HUES6 (cell line): ENCODE results near the gene MUC5B.
"Not testable (repeated sequence)": the region's sequence is repeated elsewhere in the genome, so short reads cannot be mapped to it uniquely, and the experiment has no call there.

Experiments
- H3K27ac ChIP-seq: 2 replicates; pipeline ENCODE4 v1.7.0; 2013; ENCODE audit warnings: low read depth, mild to moderate bottlenecking, low read length, inconsistent platforms
- H3K27me3 ChIP-seq: 2 replicates; pipeline ENCODE4 v1.6.1; 2013; ENCODE audit warnings: low read length; ENCODE audit not compliant: control insufficient read depth, insufficient read depth
- H3K36me3 ChIP-seq: 2 replicates; pipeline ENCODE4 v1.6.1; 2013; ENCODE audit warnings: low read length; ENCODE audit not compliant: control insufficient read depth, insufficient read depth
- H3K4me1 ChIP-seq: 2 replicates; pipeline ENCODE4 v1.6.1; 2013; ENCODE audit warnings: low read length; ENCODE audit not compliant: control insufficient read depth, insufficient read depth
- H3K4me3 ChIP-seq: 2 replicates; pipeline ENCODE4 v1.5.1; 2013; ENCODE audit warnings: low read depth, low read length
- H3K9ac ChIP-seq: one replicate; pipeline ENCODE4 v1.6.1; 2013; ENCODE audit warnings: mild to moderate bottlenecking, low read length
- H3K9me3 ChIP-seq: 2 replicates; pipeline ENCODE4 v1.6.1; 2013; ENCODE audit warnings: low read depth, low read length; ENCODE audit not compliant: control insufficient read depth, insufficient read depth

MUC5B gene

GRCh38 chr11:1206391-1207271, 16.2 kb upstream of the MUC5B start:
- no peak overlapping the region for H3K27ac ChIP-seq
- no peaks in the 10 kb centered on the region for H3K36me3 ChIP-seq
- no peak overlapping the region for H3K9ac ChIP-seq
- no peaks in the 10 kb centered on the region; the same call in 1 of the 2 replicates for H3K4me1 ChIP-seq
- no peaks in the 10 kb centered on the region for H3K27me3 ChIP-seq
- H3K9me3 ChIP-seq = peaks cover 19% of the 10 kb centered on the region
- no peak overlapping the region for H3K4me3 ChIP-seq

- Histone ChIP-seq H3K4me1 (no peaks in the 10 kb centered on the region; the same call in 1 of the 2 replicates), H3K9ac (no peak overlapping the region), H3K36me3 (no peaks in the 10 kb centered on the region), H3K9me3 (peaks cover 24% of the 10 kb centered on the region), H3K27ac (no peak overlapping the region), H3K27me3 (no peaks in the 10 kb centered on the region), H3K4me3 (no peak overlapping the region)
These were observed 15.3 kb upstream of the MUC5B start for GRCh38 chr11:1207401-1208143.

- no peaks in the 10 kb centered on the region for H3K27me3 ChIP-seq
- H3K36me3 ChIP-seq = no peaks in the 10 kb centered on the region
- H3K9me3 ChIP-seq = peaks cover 24% of the 10 kb centered on the region
- H3K9ac ChIP-seq = no peak overlapping the region
- no peak overlapping the region for H3K27ac ChIP-seq
- no peak overlapping the region for H3K4me3 ChIP-seq
- H3K4me1 ChIP-seq = no peaks in the 10 kb centered on the region; the same call in 1 of the 2 replicates
These were observed 14.8 kb upstream of the MUC5B start for GRCh38 chr11:1208144-1208393.

GRCh38 chr11:1208394-1209261, 14.2 kb upstream of the MUC5B start:
- no peaks in the 10 kb centered on the region for H3K27me3 ChIP-seq
- no peaks in the 10 kb centered on the region for H3K4me1 ChIP-seq
- no peaks in the 10 kb centered on the region for H3K36me3 ChIP-seq

GRCh38 chr11:1209371-1210057, 13.4 kb upstream of the MUC5B start:
- Histone ChIP-seq H3K4me3 (no peak overlapping the region), H3K4me1 (no peaks in the 10 kb centered on the region), H3K27ac (no peak overlapping the region), H3K27me3 (no peaks in the 10 kb centered on the region), H3K9ac (no peak overlapping the region), H3K36me3 (no peaks in the 10 kb centered on the region), H3K9me3 (peaks cover 24% of the 10 kb centered on the region)

More at GRCh38 chr11:1208394-1209261, 14.2 kb upstream of the MUC5B start:
- no peak overlapping the region for H3K27ac ChIP-seq
- peaks cover 24% of the 10 kb centered on the region for H3K9me3 ChIP-seq
- H3K9ac ChIP-seq = no peak overlapping the region
- no peak overlapping the region for H3K4me3 ChIP-seq

GRCh38 chr11:1211838-1212237, 11.0 kb upstream of the MUC5B start:
- Histone ChIP-seq H3K9me3 (peaks cover 24% of the 10 kb centered on the region), H3K36me3 (no peaks in the 10 kb centered on the region), H3K27me3 (no peaks in the 10 kb centered on the region), H3K27ac (no peak overlapping the region), H3K9ac (no peak overlapping the region), H3K4me1 (no peaks in the 10 kb centered on the region), H3K4me3 (no peak overlapping the region)

- not testable (repeated sequence) for H3K27ac ChIP-seq, H3K4me3 ChIP-seq, H3K27me3 ChIP-seq, H3K9ac ChIP-seq, H3K36me3 ChIP-seq, H3K4me1 ChIP-seq
- H3K9me3 ChIP-seq = peaks cover 11% of the 10 kb centered on the region
These were observed 7.0 kb upstream of the MUC5B start for GRCh38 chr11:1215826-1216225.

GRCh38 chr11:1217151-1217550, 5.7 kb upstream of the MUC5B start:
- Histone ChIP-seq H3K27me3 (no peaks in the 10 kb centered on the region), H3K9me3 (no peaks in the 10 kb centered on the region), H3K4me3 (no peak overlapping the region), H3K27ac (no peak overlapping the region), H3K36me3 (no peaks in the 10 kb centered on the region), H3K4me1 (no peaks in the 10 kb centered on the region), H3K9ac (no peak overlapping the region)

- Histone ChIP-seq H3K9me3 (no peaks in the 10 kb centered on the region), H3K9ac (no peak overlapping the region), H3K4me1 (no peaks in the 10 kb centered on the region), H3K27me3 (no peaks in the 10 kb centered on the region), H3K36me3 (no peaks in the 10 kb centered on the region), H3K27ac (no peak overlapping the region), H3K4me3 (no peak overlapping the region)
These were observed 4.5 kb upstream of the MUC5B start for GRCh38 chr11:1218256-1218787.

GRCh38 chr11:1218788-1219445, 3.9 kb upstream of the MUC5B start:
- H3K27ac ChIP-seq = no peak overlapping the region
- peaks cover 2% of the 10 kb centered on the region for H3K4me1 ChIP-seq
- no peak overlapping the region for H3K9ac ChIP-seq
- no peaks in the 10 kb centered on the region for H3K9me3 ChIP-seq
- H3K4me3 ChIP-seq = no peak overlapping the region
- H3K27me3 ChIP-seq = no peaks in the 10 kb centered on the region
- no peaks in the 10 kb centered on the region for H3K36me3 ChIP-seq
